ENCODE data around the gene KLK1.

- TF ChIP-seq CTCF (IDR thresholded peaks at IDR 0.05) (no peak), POLR2A (IDR thresholded peaks at IDR 0.05) (no peak)
Observed at GRCh38 chr19:50784710-50785109, 38.9 kb downstream of the KLK1 start.

All from adrenal gland (tissue), 5 donors.